ENCODE results near the gene LMAN1L. TPM values are rescaled to one million over a fixed set of nuclear protein-coding genes. Genes with fewer than 3 reads are reported as not detected.

The LMAN1L gene
- total RNA-seq, 2 donors from 2014 or later, result not detected

DNA sequence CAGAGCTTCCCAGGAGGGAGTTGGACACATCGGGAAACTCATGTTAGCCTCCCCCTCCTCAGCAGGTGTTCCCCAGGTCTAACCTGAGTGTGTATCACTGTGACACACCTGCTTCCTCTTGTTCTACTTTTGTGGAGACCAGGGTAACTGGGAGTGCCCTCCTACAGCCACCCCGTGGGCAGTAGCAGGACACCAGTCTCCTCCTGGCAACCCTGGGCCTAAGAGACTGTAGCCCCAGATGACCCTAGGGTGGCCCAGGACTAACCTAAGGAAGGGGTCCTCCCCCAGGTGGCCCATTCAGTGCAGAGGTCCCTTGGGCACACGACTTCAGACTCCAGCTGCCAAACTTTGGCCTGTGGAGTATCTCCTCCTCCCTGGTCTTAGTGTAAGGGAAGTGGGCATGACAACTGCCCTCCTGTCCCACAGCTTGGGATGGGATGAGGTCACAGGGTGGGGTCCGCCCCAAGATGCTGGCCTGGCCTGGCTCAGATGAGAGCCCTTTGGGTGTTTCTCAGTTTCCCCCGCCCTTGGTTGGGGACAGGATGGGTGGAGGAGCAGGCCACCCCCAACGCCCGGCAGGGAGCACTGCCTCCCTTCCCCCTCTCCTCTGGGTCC, 26.0 kb upstream of the LMAN1L start:
- no peaks in the 10 kb centered on the region for H3K36me3 ChIP-seq
- peak overlapping the region; percentile 6 for H3K4me3 ChIP-seq
- ATAC-seq (ENCODE audit: insufficient number of reproducible peaks, low FRiP score, low read depth) (no peak), DNase-seq (ENCODE audit: low spot score) (no peak)
- TF ChIP-seq, protein P1, sequence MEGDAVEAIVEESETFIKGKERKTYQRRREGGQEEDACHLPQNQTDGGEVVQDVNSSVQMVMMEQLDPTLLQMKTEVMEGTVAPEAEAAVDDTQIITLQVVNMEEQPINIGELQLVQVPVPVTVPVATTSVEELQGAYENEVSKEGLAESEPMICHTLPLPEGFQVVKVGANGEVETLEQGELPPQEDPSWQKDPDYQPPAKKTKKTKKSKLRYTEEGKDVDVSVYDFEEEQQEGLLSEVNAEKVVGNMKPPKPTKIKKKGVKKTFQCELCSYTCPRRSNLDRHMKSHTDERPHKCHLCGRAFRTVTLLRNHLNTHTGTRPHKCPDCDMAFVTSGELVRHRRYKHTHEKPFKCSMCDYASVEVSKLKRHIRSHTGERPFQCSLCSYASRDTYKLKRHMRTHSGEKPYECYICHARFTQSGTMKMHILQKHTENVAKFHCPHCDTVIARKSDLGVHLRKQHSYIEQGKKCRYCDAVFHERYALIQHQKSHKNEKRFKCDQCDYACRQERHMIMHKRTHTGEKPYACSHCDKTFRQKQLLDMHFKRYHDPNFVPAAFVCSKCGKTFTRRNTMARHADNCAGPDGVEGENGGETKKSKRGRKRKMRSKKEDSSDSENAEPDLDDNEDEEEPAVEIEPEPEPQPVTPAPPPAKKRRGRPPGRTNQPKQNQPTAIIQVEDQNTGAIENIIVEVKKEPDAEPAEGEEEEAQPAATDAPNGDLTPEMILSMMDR (IDR thresholded peaks at IDR 0.05), result no peak
- H3K27ac ChIP-seq, result peak overlapping the region; percentile 58 to 73
- H3K4me1 ChIP-seq (ENCODE audit: control insufficient read depth in 1 of 2, low read depth in 2 of 2), result peaks cover 69 to 90% of the 10 kb centered on the region in 2 donors
- no peaks in the 10 kb centered on the region for H3K9me3 ChIP-seq
- no peaks in the 10 kb centered on the region for H3K27me3 ChIP-seq (replicated peaks; ENCODE audit: insufficient read depth)

DNA sequence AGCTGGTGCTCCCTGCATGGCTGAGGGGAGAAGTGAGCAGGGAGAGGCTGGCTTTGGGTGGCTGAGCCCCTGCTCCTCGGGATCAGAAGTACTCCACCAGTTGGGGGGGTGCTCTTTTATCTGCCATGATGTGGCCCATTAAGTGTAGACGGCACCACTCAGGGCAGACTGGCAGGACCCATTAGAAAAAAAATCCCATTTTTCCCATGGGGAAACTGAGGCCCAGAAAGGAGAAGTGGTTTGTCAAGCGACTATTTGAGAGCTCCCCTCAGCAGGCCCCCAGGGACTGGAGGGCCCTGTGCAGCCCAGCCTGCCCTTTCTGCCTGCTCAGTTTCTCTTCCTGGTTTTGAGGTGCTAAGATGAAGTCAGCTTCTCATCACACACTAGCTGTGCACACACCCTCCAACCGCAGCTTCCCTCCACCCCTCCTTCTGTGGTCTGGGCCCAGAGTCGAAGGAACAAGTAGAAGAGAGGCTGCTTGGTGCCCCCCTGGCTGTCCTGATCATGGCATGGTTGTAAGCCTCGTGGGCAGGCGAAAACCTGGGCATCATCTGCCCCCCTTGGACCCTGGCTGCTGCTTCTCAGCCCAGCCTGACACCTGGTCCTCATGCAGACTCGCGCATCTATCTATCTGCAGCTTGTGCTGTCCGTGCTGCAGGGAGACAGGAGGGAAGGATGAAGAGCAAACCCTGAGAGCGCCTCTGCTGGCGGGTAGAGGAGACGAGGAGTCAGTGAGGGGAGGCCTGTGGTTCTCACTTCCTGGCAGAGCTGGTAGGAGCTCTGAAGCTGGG, 25.2 kb upstream of the LMAN1L start:
- Histone ChIP-seq H3K4me3 (peak overlapping the region; percentile 6), H3K27me3 (replicated peaks; ENCODE audit: insufficient read depth) (no peaks in the 10 kb centered on the region), H3K4me1 (ENCODE audit: control insufficient read depth in 1 of 2, low read depth in 2 of 2) (peaks cover 74 to 95% of the 10 kb centered on the region in 2 donors), H3K9me3 (no peaks in the 10 kb centered on the region), H3K36me3 (no peaks in the 10 kb centered on the region), H3K27ac (peak overlapping the region; percentile 58 to 73)
- ATAC-seq (ENCODE audit: insufficient number of reproducible peaks, low FRiP score, low read depth), result no peak
- TF ChIP-seq, protein P1 (IDR thresholded peaks at IDR 0.05), result no peak
- no peak for DNase-seq (ENCODE audit: low spot score)

DNA sequence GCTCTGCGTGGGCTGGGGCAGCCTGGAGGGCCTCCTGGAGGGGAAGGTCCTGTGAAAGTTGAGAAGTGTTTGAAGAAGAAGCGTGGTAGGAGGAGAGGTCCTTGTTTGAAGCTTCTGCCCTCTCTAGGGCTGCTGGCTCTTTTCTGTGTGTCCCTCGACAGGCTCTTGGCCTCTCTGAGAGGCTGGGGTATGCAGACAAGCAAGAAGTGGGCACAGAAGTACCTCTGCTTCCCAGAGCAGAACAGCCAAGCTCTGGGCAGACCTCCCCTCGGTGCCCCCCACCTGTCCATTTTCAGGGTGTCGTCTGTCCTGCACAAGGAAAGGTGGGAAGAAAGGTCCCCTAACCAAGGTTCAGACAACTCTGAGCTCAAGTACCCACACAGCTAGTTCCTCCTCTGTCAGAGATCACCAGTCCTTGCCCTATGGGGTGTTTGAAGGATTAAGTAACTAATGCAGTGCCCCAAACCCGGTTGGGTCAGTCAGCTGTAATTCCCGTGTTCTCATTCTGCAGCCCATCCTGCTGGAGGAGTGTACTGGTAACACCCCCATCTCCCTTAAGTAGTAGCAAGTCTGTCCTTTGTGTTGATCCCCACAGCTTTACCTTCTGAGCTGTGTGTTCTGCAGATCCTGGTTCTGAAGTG, 24.5 kb upstream of the LMAN1L start:
- DNase-seq (ENCODE audit: low spot score) (no peak), ATAC-seq (ENCODE audit: insufficient number of reproducible peaks, low FRiP score, low read depth) (no peak)
- Histone ChIP-seq H3K9me3 (no peaks in the 10 kb centered on the region), H3K4me3 (peak overlapping the region; percentile 37), H3K36me3 (no peaks in the 10 kb centered on the region), H3K27ac (peak overlapping the region in 1 of 2 donors; percentile 73), H3K27me3 (replicated peaks; ENCODE audit: insufficient read depth) (no peaks in the 10 kb centered on the region), H3K4me1 (ENCODE audit: control insufficient read depth in 1 of 2, low read depth in 2 of 2) (peaks cover 70 to 95% of the 10 kb centered on the region in 2 donors)
- TF ChIP-seq, protein P1 (IDR thresholded peaks at IDR 0.05), result no peak

DNA sequence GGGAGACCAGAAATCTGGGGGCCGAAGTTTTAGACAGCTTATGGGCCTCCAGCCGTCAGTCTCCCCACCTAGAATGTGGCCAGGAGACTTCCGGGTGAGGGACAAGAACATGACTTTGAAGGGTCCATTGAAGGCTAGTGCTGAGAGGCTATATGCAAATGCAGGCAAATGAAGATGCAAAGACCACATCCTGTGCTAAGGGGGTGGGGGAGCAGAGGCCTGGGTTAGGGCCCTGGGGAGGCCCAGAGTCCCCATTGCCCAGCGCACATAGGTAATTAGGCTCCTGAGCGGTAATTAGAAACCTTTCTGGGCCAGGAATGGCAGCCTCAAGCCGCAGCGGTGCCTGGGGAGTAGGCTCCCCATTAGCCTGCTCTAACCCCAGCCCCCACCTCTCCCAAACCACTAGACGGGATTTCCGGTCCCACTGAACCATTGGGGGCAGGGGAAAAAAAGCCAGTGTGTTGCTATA, 23.9 kb upstream of the LMAN1L start:
- peak overlapping the region; percentile 12 to 73 for H3K27ac ChIP-seq
- peaks cover 67 to 94% of the 10 kb centered on the region in 2 donors for H3K4me1 ChIP-seq (ENCODE audit: control insufficient read depth in 1 of 2, low read depth in 2 of 2)
- no peaks in the 10 kb centered on the region for H3K36me3 ChIP-seq
- ATAC-seq (ENCODE audit: insufficient number of reproducible peaks, low FRiP score, low read depth) (no peak), DNase-seq (ENCODE audit: low spot score) (no peak)
- H3K9me3 ChIP-seq, result no peaks in the 10 kb centered on the region
- peak overlapping the region; percentile 37 for H3K4me3 ChIP-seq
- TF ChIP-seq, protein P1 (IDR thresholded peaks at IDR 0.05), result no peak
- H3K27me3 ChIP-seq (replicated peaks; ENCODE audit: insufficient read depth), result no peaks in the 10 kb centered on the region

DNA sequence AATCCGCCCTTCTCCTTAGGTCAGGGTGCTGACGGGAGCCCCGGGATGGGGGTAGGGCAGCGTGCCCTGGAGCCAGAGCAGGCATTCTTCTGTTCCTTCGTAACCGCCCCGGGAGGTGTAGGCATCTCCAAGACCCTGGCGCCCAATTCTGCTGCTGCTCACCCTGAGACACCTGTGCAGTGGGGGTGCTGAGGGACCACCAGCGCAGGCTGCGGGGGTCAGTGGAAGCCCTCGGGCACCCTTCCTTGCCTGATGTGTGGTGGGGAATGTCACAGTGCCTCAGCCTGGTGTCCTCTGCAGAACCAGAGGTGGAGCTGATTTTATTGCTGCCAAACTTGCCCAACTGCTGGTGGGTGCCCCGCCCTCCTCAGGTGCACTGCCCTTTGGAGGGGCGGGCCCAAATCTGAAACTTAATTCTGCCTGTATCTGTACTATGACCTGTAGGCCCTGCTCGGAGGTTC, 23.4 kb upstream of the LMAN1L start:
- H3K36me3 ChIP-seq, result no peaks in the 10 kb centered on the region
- H3K9me3 ChIP-seq, result no peaks in the 10 kb centered on the region
- H3K4me1 ChIP-seq (ENCODE audit: control insufficient read depth in 1 of 2, low read depth in 2 of 2), result peaks cover 62 to 89% of the 10 kb centered on the region in 2 donors
- TF ChIP-seq, protein P1 (IDR thresholded peaks at IDR 0.05), result no peak
- no peaks in the 10 kb centered on the region for H3K27me3 ChIP-seq (replicated peaks; ENCODE audit: insufficient read depth)
- H3K4me3 ChIP-seq, result peak overlapping the region; percentile 37
- ATAC-seq (ENCODE audit: insufficient number of reproducible peaks, low FRiP score, low read depth) (no peak), DNase-seq (ENCODE audit: low spot score) (no peak)
- H3K27ac ChIP-seq, result peak overlapping the region; percentile 59 to 69

Measured in thoracic aorta (tissue), 2 donors.